Mucosa of stomach (tissue), 1 donor: ENCODE results near the gene EAF1.
"Not testable (repeated sequence)": the region's sequence is repeated elsewhere in the genome, so short reads cannot be mapped to it uniquely, and the experiment has no call there.

Experiments used
- H3K27me3 ChIP-seq: one replicate; pipeline ENCODE4 v1.7.0; 2013; ENCODE audit warnings: mild to moderate bottlenecking, low read length; ENCODE audit not compliant: control insufficient read depth, insufficient read depth
- H3K36me3 ChIP-seq: one replicate; pipeline ENCODE4 v1.7.0; 2013; ENCODE audit warnings: low read length; ENCODE audit not compliant: control insufficient read depth, insufficient read depth
- H3K4me1 ChIP-seq: one replicate; pipeline ENCODE4 v1.7.0; 2013; ENCODE audit warnings: mild to moderate bottlenecking, low read length; ENCODE audit not compliant: control insufficient read depth, insufficient read depth
- H3K4me3 ChIP-seq: one replicate; pipeline ENCODE4 v1.7.0; 2013; ENCODE audit warnings: low read length
- H3K9ac ChIP-seq: one replicate; pipeline ENCODE4 v1.7.0; 2013; ENCODE audit warnings: mild to moderate bottlenecking, low read length, moderate library complexity
- H3K9me3 ChIP-seq: one replicate; pipeline ENCODE4 v1.7.0; 2013; ENCODE audit warnings: mild to moderate bottlenecking, low read length, moderate library complexity; ENCODE audit not compliant: control insufficient read depth
- donor health status: Pancreatic carcinoma.

EAF1 gene

DNA sequence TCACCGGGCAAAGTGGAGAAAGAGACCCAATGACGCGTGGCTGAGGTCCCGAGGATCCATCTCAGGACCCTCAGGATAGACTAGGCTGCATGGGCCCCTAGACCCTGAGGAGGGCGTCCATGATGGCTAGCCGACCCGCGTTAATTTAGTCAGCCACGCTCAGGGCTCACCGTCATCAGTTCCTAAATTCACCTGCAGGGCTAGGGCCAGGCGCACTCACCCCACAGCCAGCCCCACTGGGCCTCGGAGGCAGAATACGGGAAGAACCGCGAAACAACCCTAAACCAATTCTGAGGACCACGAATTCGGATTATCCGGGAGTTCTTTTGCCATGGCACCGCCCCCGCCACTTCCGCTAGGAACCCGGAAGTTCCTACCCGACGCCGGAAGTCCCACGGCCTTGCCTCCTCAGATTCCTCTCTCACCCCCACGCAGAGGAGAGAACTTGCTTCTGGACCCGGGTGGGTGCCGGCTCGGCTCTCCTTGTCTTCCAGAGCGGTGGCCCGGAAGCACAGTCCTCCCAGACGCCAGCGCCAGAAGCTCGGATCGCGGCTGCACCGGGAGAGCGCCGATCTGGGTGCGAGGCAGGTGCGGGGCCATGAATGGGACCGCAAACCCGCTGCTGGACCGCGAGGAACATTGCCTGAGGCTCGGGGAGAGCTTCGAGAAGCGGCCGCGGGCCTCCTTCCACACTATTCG, at the start of gene EAF1, which contains the start of gene METTL6:
EAF1 (plus strand) TSS at position 417 of the 699 bp plus-strand sequence; CDS start at position 599, 182 bp downstream.
METTL6 (minus strand) TSS at position 363 of the 699 bp plus-strand sequence. CDS start 1,033 bp downstream, outside the sequence.
- H3K27me3 ChIP-seq = no peaks in the 10 kb centered on the region
- H3K4me3 ChIP-seq = peak within 1 kb of the TSS; percentile 99
- H3K9ac ChIP-seq = peak within 1 kb of the TSS; percentile 97
- peaks cover 3% of the 10 kb centered on the region for H3K4me1 ChIP-seq
- no peaks in the 10 kb centered on the region for H3K36me3 ChIP-seq
- no peaks in the 10 kb centered on the region for H3K9me3 ChIP-seq

DNA sequence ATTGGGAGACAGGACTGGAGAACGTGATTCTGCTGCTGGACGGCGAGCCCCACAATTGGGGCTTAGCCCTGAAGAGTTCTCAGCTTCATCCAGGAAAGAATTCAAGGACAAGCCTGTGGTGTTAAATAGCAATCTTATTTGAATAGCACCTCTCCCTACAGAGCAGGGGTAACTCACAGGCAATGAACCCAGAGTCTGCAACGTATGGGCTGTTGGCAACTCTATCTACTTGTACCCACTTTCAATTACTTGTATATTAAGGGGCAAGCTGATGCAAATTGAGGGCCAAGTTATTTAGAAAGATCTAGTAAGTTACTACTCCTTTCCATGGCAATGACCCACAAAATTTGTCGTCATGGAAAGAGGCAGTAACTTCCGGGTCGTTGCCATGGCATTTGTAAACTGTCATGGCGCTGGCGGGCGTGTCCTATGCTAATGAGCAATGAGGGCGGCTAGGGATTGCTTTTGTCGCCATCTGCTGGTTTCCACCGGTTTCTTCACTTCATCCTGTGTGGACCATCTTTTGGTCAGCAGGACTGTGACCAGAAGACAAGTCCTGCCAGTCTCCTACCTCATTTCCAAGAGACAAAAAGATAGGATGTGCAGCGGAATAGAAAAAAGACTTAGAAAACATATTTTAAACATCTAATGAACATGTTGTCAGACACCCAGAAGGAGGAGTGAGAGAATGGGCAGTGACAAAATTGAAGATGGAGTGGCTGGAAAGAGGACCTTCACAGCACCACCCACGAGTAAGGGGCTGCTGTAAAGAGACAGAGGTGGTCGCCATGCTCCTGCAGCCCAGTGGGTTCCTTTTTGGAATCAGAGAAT, 49.2 kb upstream of the EAF1 start:
- Histone ChIP-seq H3K9me3 (no peaks in the 10 kb centered on the region), H3K4me1 (peaks cover 5% of the 10 kb centered on the region), H3K4me3 (no peak overlapping the region), H3K9ac (no peak overlapping the region), H3K27me3 (no peaks in the 10 kb centered on the region), H3K36me3 (no peaks in the 10 kb centered on the region)

DNA sequence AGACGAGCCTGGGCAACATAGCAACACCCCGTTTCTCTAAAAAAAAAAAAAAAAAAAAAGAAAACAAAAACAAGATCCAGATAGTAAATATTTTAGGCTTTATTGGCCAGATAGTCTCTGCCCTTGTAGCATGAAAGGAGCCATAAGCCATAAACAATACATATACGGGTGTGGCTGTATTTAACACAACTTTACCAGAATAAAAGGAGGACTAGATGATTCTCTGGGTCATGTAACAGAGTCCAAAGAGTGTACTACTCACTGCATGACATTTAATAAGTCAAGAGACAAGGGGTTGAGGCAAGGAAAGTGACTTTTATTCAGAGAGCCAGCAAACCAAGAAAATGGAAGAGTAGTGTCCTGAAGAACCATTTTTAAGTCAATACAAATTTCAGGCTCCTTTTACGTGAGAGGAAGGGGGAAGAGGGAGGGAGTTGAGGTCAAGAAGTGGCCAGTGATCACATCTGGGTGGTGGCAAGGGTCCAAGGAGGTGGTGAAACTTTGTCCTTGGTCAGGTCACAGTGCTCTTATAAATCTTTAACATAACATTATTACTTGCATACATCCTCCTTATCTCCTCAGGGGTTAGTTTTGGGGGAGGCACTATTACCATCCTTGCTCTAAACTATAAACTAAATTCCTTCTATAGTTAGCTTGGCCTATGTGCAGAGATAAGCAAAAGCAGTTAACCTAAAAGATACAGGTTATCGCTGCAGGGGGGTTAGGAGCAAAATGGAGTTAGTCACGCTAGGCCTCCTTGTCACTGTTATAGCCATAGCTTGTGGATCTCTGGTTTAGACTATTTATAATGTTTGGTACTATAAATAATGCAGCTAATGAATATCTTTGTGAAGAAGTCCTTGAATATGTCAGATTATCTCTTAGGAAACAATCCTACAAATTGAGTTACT, 46.2 kb upstream of the EAF1 start:
- H3K36me3 ChIP-seq = no peaks in the 10 kb centered on the region
- H3K4me3 ChIP-seq = no peak overlapping the region
- H3K27me3 ChIP-seq = no peaks in the 10 kb centered on the region
- H3K9ac ChIP-seq = no peak overlapping the region
- peaks cover 5% of the 10 kb centered on the region for H3K4me1 ChIP-seq
- H3K9me3 ChIP-seq = no peaks in the 10 kb centered on the region

DNA sequence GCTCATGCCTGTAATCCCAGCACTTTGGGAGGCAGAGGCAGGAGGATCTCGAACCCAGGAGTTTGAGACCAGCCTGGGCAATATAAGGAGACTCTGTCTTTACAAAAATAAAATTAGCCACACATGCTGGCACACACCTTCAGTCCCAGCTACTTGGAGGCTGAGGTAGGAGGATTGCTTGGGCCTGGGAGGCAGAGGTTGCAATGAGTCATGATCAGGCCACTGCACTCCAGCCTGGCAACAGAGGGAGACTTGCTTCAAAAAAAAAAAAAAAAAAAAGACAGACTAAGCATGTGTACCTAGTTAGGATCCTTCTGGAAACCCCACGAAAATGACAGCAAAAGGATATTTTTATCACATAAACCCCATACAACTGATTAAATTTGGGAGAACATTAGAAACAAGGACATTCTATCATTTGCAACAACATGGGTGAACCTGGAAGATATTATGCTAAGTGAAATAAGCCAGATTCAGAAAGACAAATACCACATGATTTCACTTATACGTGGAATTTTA, 44.9 kb upstream of the EAF1 start:
- Histone ChIP-seq H3K4me1 (peaks cover 5% of the 10 kb centered on the region), H3K27me3 (no peaks in the 10 kb centered on the region), H3K36me3 (no peaks in the 10 kb centered on the region)

DNA sequence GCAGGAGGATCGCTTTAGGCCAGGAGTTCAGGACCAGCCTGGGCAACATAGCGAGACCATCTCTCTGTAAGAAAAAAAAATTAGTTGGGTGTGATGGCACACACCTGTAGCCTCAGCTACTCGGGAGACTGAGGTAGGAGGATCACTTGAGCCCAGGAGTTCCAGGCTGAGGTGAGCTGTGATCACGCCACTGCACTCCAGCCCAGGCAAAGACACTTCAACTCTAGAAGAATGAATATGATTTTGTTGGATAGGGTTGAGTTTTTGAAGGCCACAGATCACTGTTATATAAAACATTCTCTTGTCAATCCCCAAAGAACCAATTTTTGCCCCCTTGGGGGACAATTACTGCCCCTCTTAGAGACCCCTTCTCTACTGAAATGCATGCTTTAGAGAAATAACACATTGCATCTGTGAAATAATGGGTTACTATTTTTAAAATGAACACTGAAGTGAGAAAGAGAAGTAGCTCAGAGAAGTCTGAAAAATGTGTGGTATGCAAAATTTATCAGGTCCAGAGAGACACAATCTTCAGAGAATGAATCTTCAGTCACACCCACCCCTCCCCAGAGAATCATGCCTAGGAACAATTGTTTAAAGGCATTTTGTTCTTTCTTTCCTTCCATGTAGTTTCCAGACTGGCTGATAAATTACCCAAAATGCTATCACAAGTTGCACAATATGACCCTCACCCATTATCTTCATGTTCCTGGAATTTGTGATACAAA, 42.7 kb upstream of the EAF1 start:
- Histone ChIP-seq H3K9me3 (no peaks in the 10 kb centered on the region), H3K4me3 (no peak overlapping the region), H3K27me3 (no peaks in the 10 kb centered on the region), H3K4me1 (no peaks in the 10 kb centered on the region), H3K9ac (no peak overlapping the region), H3K36me3 (no peaks in the 10 kb centered on the region)

More for the DNA sequence above, 44.9 kb upstream of the EAF1 start:
- Histone ChIP-seq H3K9me3 (no peaks in the 10 kb centered on the region), H3K9ac (no peak overlapping the region), H3K4me3 (no peak overlapping the region)

DNA sequence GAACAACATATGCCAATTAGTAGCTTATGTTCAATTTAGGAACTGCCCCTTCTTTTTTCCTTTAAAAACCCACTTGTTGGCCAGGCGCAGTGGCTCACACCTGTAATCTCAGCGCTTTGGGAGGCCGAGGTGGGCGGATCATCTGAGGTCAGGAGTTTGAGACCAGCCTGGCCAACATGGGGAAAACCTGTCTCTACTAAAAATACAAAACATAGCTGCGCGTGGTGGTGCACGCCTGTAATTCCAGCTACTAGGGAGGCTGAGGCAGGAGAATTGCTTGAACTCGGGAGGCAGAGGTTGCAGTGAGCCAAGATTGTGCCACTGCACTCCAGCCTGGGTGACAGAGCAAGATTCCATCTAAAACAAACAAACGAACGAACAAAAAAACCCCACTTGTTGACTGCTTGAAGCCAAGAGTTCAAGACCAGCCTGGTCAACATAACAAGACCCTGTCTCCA, 42.1 kb upstream of the EAF1 start:
- H3K36me3 ChIP-seq, H3K9ac ChIP-seq, H3K27me3 ChIP-seq, H3K9me3 ChIP-seq, H3K4me3 ChIP-seq, H3K4me1 ChIP-seq: not testable (repeated sequence)

DNA sequence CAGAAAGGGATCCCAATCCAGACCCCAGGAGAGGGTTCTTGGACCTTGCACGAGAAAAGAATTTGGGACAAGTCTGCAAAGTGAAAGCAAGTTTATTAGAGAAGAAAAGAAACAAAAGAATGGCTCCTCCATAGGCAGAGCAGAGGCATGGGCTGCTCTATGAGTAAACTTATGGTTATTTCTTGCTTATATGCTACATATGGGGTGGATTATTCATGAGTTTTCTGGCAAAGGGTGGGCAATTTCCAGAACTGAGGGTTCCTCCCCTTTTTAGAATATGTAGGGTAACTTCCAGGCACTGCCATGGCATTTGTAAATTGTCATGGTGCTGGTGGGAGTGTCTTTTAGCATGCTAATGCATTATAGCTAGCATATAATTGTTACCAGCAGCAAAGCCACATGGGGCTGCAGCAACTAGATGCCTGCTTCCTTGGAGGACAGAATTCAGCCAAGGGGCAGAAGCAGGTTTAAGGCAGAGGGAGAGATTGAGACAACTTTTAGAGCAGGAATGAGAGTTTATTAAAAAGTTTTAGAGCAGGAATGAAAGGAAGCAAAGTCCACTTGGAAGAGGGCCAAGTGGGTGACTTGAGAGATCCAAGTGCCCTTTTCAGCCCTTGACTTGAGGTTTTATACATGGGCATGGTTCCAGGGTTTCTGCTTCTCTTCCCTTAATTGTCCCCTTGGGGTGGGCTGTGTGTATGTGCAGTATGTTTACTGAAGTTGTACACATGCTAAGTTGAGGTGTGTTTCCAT, 41.3 kb upstream of the EAF1 start:
- Histone ChIP-seq H3K9ac (no peak overlapping the region), H3K4me1 (no peaks in the 10 kb centered on the region), H3K4me3 (no peak overlapping the region), H3K9me3 (no peaks in the 10 kb centered on the region), H3K27me3 (no peaks in the 10 kb centered on the region), H3K36me3 (no peaks in the 10 kb centered on the region)

DNA sequence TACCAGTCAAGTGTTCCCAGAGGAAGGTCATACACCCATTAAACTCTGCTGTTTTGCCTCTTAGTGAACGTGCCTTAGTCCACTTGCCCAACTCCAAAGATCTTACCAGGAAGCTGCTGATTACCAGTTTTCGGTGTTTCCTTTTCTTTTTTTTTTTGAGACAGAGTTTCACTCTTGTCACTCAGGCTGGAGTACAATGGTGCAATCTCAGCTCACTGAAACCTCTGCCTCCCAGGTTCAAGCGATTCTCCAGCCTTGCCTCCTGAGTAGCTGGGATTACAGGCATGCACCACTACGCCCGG, 40.8 kb upstream of the EAF1 start:
- not testable (repeated sequence) for H3K9me3 ChIP-seq, H3K4me1 ChIP-seq, H3K27me3 ChIP-seq, H3K9ac ChIP-seq, H3K36me3 ChIP-seq, H3K4me3 ChIP-seq

DNA sequence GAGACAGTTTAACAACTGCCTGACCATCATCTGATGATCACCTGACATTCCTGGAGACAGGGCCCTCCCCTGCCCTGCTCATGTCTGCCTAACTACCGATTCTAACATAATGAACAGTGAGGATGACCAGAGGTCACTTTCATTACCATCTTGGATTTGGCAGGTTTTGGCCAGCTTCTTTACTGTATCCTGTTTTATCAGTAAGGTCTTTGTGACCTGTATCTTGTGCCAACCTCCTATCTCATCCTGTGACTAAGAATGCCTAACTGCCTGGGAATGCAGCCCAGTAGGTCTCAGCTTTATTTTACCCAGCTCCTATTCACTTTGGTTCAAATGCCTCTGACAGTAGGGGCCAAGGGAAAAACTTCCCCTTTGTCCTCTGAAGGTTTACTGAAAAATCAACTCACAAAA, 40.2 kb upstream of the EAF1 start:
- no peaks in the 10 kb centered on the region for H3K36me3 ChIP-seq
- H3K4me3 ChIP-seq = no peak overlapping the region
- no peaks in the 10 kb centered on the region for H3K27me3 ChIP-seq
- H3K9me3 ChIP-seq = no peaks in the 10 kb centered on the region
- H3K4me1 ChIP-seq = no peaks in the 10 kb centered on the region
- H3K9ac ChIP-seq = no peak overlapping the region

DNA sequence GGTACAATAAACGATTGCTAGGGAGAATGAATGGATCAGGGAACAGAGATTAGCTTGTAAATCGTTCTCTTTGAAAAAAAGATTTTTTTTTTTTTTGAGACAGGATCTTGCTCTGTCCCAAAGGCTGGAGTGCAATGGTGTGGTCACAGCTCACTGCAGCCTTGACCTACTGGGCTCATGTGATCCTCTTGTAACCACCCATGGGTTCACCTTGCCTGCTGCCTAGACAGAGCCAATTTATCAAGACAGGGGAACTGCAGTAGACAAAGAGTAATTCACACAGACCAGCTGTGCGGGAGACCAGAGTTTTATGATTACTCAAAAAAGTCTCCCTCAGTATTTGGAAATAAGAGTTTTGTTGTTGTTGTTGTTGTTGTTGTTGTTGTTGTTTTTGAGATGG, 39.7 kb upstream of the EAF1 start:
- H3K36me3 ChIP-seq = no peaks in the 10 kb centered on the region
- H3K4me1 ChIP-seq = no peaks in the 10 kb centered on the region
- no peaks in the 10 kb centered on the region for H3K27me3 ChIP-seq
- no peaks in the 10 kb centered on the region for H3K9me3 ChIP-seq
- H3K9ac ChIP-seq = no peak overlapping the region
- H3K4me3 ChIP-seq = no peak overlapping the region

DNA sequence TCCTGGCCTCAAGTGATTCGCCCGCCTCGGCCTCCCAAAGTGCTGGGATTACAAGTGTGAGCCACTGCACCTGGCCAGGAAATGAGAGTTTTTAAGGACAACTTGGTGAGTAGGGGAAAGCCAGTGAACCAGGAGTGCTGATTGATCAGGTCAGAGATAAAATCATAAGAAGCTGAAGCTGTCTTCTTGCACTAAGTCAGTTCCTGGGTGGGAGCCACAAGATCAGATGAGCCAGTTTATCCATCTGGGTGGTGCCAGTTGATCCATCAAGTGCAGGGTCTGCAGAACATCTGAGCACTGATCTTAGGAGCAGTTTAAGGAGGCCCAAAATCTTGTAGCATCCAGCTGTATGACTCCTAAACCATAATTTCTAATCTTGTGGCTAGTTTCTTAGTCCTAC, 39.1 kb upstream of the EAF1 start:
- not testable (repeated sequence) for H3K4me1 ChIP-seq, H3K4me3 ChIP-seq, H3K27me3 ChIP-seq, H3K9me3 ChIP-seq, H3K36me3 ChIP-seq, H3K9ac ChIP-seq
